ENCODE measurements around the gene ITGA1. TPM values are rescaled to one million over a fixed set of nuclear protein-coding genes. Genes with fewer than 3 reads are reported as not detected.

ITGA1 gene
- total and polyA plus RNA-seq, 2 donors: 53.9 to 303 TPM

- no peaks in the 10 kb centered on the region for H3K36me3 ChIP-seq (ENCODE audit: insufficient read depth)
- no peak overlapping the region for H3K4me3 ChIP-seq (ENCODE audit: low read depth, low read length)
- DNase-seq (ENCODE audit: extremely low spot score): no peak
- no peaks in the 10 kb centered on the region for H3K4me1 ChIP-seq (ENCODE audit: insufficient read depth)
- no peak overlapping the region for H3K27ac ChIP-seq (ENCODE audit: low read depth)
These were observed 8.5 kb upstream of the ITGA1 start for GRCh38 chr5:52779213-52779612.

GRCh38 chr5:52783226-52783959 lies 4.3 kb upstream of the ITGA1 start:
- Histone ChIP-seq H3K4me3 (ENCODE audit: low read depth, low read length) (no peak overlapping the region), H3K27ac (ENCODE audit: low read depth) (no peak overlapping the region), H3K36me3 (ENCODE audit: insufficient read depth) (no peaks in the 10 kb centered on the region), H3K4me1 (ENCODE audit: insufficient read depth) (peaks cover 1% of the 10 kb centered on the region)
- 78% methylated on average over 2 of the region's 2 CpGs for WGBS
- no peak for DNase-seq (ENCODE audit: extremely low spot score)

GRCh38 chr5:52784737-52785136 lies 3.0 kb upstream of the ITGA1 start:
- WGBS: 31% methylated on average over 6 of the region's 6 CpGs
- H3K27ac ChIP-seq (ENCODE audit: low read depth): no peak overlapping the region
- no peaks in the 10 kb centered on the region for H3K36me3 ChIP-seq (ENCODE audit: insufficient read depth)
- peaks cover 1% of the 10 kb centered on the region for H3K4me1 ChIP-seq (ENCODE audit: insufficient read depth)
- DNase-seq (ENCODE audit: extremely low spot score): no peak
- no peak overlapping the region for H3K4me3 ChIP-seq (ENCODE audit: low read depth, low read length)

- Histone ChIP-seq H3K36me3 (ENCODE audit: insufficient read depth) (no peaks in the 10 kb centered on the region), H3K4me3 (ENCODE audit: low read depth, low read length) (no peak overlapping the region), H3K27ac (ENCODE audit: low read depth) (no peak overlapping the region), H3K4me1 (ENCODE audit: insufficient read depth) (peaks cover 1% of the 10 kb centered on the region)
- WGBS: 36% methylated on average over 4 of the region's 4 CpGs
- no peak for DNase-seq (ENCODE audit: extremely low spot score)
These were observed 1.3 kb upstream of the ITGA1 start for GRCh38 chr5:52786391-52786790.

GRCh38 chr5:52786949-52787599 lies 642 bp upstream of the ITGA1 start:
- H3K4me3 ChIP-seq (ENCODE audit: low read depth, low read length): peak overlapping the region; percentile 63
- WGBS: 4% methylated on average over 11 of the region's 11 CpGs
- peaks cover 1% of the 10 kb centered on the region for H3K4me1 ChIP-seq (ENCODE audit: insufficient read depth)
- DNase-seq (ENCODE audit: extremely low spot score): no peak
- no peaks in the 10 kb centered on the region for H3K36me3 ChIP-seq (ENCODE audit: insufficient read depth)
- peak overlapping the region; percentile 86 for H3K27ac ChIP-seq (ENCODE audit: low read depth)

- Histone ChIP-seq H3K36me3 (ENCODE audit: insufficient read depth) (peaks cover 1% of the 10 kb centered on the region), H3K27ac (ENCODE audit: low read depth) (peak overlapping the region; percentile 86), H3K4me3 (ENCODE audit: low read depth, low read length) (peak overlapping the region; percentile 63), H3K4me1 (ENCODE audit: insufficient read depth) (peaks cover 1% of the 10 kb centered on the region)
- WGBS: 6% methylated on average over 7 of the region's 7 CpGs
- no peak for DNase-seq (ENCODE audit: extremely low spot score)
These were observed 747 bp downstream of the ITGA1 start for GRCh38 chr5:52788505-52788821.

GRCh38 chr5:52789378-52789777 lies 1.7 kb downstream of the ITGA1 start:
- DNase-seq (ENCODE audit: extremely low spot score): no peak
- WGBS: 17% methylated on average over 1 of the region's 1 CpG
- Histone ChIP-seq H3K36me3 (ENCODE audit: insufficient read depth) (peaks cover 1% of the 10 kb centered on the region), H3K27ac (ENCODE audit: low read depth) (no peak overlapping the region), H3K4me3 (ENCODE audit: low read depth, low read length) (peak overlapping the region; percentile 63), H3K4me1 (ENCODE audit: insufficient read depth) (peaks cover 1% of the 10 kb centered on the region)

GRCh38 chr5:52789851-52790250 lies 2.1 kb downstream of the ITGA1 start:
- no peak for DNase-seq (ENCODE audit: extremely low spot score)
- peaks cover 1% of the 10 kb centered on the region for H3K4me1 ChIP-seq (ENCODE audit: insufficient read depth)
- peaks cover 1% of the 10 kb centered on the region for H3K36me3 ChIP-seq (ENCODE audit: insufficient read depth)
- WGBS: 37% methylated on average over 2 of the region's 2 CpGs
- peak overlapping the region; percentile 29 for H3K4me3 ChIP-seq (ENCODE audit: low read depth, low read length)
- H3K27ac ChIP-seq (ENCODE audit: low read depth): no peak overlapping the region

GRCh38 chr5:52791366-52791765 lies 3.6 kb downstream of the ITGA1 start:
- H3K27ac ChIP-seq (ENCODE audit: low read depth): no peak overlapping the region
- 77% methylated on average over 1 of the region's 1 CpG for WGBS
- H3K4me3 ChIP-seq (ENCODE audit: low read depth, low read length): no peak overlapping the region
- peaks cover 1% of the 10 kb centered on the region for H3K4me1 ChIP-seq (ENCODE audit: insufficient read depth)
- DNase-seq (ENCODE audit: extremely low spot score): no peak
- peaks cover 1% of the 10 kb centered on the region for H3K36me3 ChIP-seq (ENCODE audit: insufficient read depth)

- Histone ChIP-seq H3K36me3 (ENCODE audit: insufficient read depth) (peaks cover 1% of the 10 kb centered on the region), H3K4me1 (ENCODE audit: insufficient read depth) (no peaks in the 10 kb centered on the region), H3K4me3 (ENCODE audit: low read depth, low read length) (no peak overlapping the region), H3K27ac (ENCODE audit: low read depth) (no peak overlapping the region)
- DNase-seq (ENCODE audit: extremely low spot score): no peak
- WGBS: 39% methylated on average over 1 of the region's 1 CpG
These were observed 6.8 kb downstream of the ITGA1 start for GRCh38 chr5:52794519-52794918.

GRCh38 chr5:52796031-52796430 lies 8.3 kb downstream of the ITGA1 start:
- no peak overlapping the region for H3K4me3 ChIP-seq (ENCODE audit: low read depth, low read length)
- DNase-seq (ENCODE audit: extremely low spot score): no peak
- H3K27ac ChIP-seq (ENCODE audit: low read depth): no peak overlapping the region
- H3K36me3 ChIP-seq (ENCODE audit: insufficient read depth): peaks cover 1% of the 10 kb centered on the region
- H3K4me1 ChIP-seq (ENCODE audit: insufficient read depth): no peaks in the 10 kb centered on the region

GRCh38 chr5:52796516-52797103 lies 8.9 kb downstream of the ITGA1 start:
- WGBS: 51% methylated on average over 2 of the region's 2 CpGs
- peaks cover 1% of the 10 kb centered on the region for H3K36me3 ChIP-seq (ENCODE audit: insufficient read depth)
- H3K4me3 ChIP-seq (ENCODE audit: low read depth, low read length): no peak overlapping the region
- no peak for DNase-seq (ENCODE audit: extremely low spot score)
- H3K4me1 ChIP-seq (ENCODE audit: insufficient read depth): no peaks in the 10 kb centered on the region
- H3K27ac ChIP-seq (ENCODE audit: low read depth): no peak overlapping the region

GRCh38 chr5:52798938-52799337 lies 11.2 kb downstream of the ITGA1 start:
- H3K27ac ChIP-seq (ENCODE audit: low read depth): peak overlapping the region; percentile 71
- 5% methylated on average over 3 of the region's 3 CpGs for WGBS
- DNase-seq (ENCODE audit: extremely low spot score): no peak
- peak overlapping the region; percentile 48 for H3K4me3 ChIP-seq (ENCODE audit: low read depth, low read length)
- H3K4me1 ChIP-seq (ENCODE audit: insufficient read depth): no peaks in the 10 kb centered on the region
- H3K36me3 ChIP-seq (ENCODE audit: insufficient read depth): no peaks in the 10 kb centered on the region

- H3K4me3 ChIP-seq (ENCODE audit: low read depth, low read length): peak overlapping the region; percentile 48
- under 1% methylated on average over 19 of the region's 19 CpGs for WGBS
- H3K4me1 ChIP-seq (ENCODE audit: insufficient read depth): no peaks in the 10 kb centered on the region
- no peak for DNase-seq (ENCODE audit: extremely low spot score)
- H3K27ac ChIP-seq (ENCODE audit: low read depth): peak overlapping the region; percentile 71
- H3K36me3 ChIP-seq (ENCODE audit: insufficient read depth): no peaks in the 10 kb centered on the region
These were observed 11.8 kb downstream of the ITGA1 start for GRCh38 chr5:52799358-52799982.
